GM10248 (cell line): ENCODE measurements around the gene ERAL1.
A peak's percentile ranks its signal among the peaks of the same experiment; 100 is the strongest.
"Not testable (repeated sequence)": the region's sequence is repeated elsewhere in the genome, so short reads cannot be mapped to it uniquely, and the experiment has no call there.

Experiments used
- CTCF ChIA-PET: fragments of 300-600 bp; sonication (Branson Sonifier 250); formaldehyde crosslinking; extraction: SDS; loops from one replicate; lab custom pipeline; 2021; ENCODE audit warnings: antibody characterized with exemption; lab: Yijun Ruan, JAX
- POLR2A ChIA-PET: fragments of 350-650 bp; sonication (Branson Sonifier 250); formaldehyde crosslinking; extraction: SDS; loops from one replicate; lab custom pipeline; 2020; ENCODE audit warnings: antibody characterized with exemption; lab: Yijun Ruan, JAX
- DNase-seq: peaks from one replicate; pipeline ENCODE4 v3.0.0; 2012; ENCODE audit errors: extremely low spot score
- TF ChIP-seq, protein P1 (sequence below): IDR thresholded peaks from 2 replicates; pipeline ENCODE4 v1.5.1; 2012; ENCODE audit warnings: mild to moderate bottlenecking, low read depth; ENCODE audit errors: extremely low read depth, missing control alignments, control extremely low read depth

The ERAL1 gene

DNA sequence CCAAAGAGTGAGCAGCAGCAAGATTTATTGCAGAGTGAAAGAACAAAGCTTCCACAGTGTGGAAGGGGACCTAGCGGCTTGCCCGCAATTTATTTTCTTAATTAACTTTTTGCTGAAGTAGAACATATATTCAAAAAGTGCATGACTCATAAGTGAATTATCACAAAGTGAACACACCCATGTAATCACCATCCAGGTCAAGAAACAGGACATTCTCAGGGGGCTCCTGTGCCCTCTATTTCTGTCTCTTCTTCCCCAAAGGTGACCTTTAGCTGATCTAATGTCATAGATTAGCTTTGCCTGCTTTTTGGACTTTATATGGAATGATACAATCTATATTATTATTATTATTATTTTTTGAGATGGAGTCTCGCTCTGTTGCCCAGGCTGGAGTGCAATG is 19.9 kb downstream of the ERAL1 start:
- DNase-seq = no peak
- ChIA-PET POLR2A (no interaction called here), CTCF (interaction anchor here (0.8 kb wide), 1 partner anchor 9 kb away, joined by 3 read pairs; no protein-coding TSS in a partner anchor)
- TF ChIP-seq, protein P1, sequence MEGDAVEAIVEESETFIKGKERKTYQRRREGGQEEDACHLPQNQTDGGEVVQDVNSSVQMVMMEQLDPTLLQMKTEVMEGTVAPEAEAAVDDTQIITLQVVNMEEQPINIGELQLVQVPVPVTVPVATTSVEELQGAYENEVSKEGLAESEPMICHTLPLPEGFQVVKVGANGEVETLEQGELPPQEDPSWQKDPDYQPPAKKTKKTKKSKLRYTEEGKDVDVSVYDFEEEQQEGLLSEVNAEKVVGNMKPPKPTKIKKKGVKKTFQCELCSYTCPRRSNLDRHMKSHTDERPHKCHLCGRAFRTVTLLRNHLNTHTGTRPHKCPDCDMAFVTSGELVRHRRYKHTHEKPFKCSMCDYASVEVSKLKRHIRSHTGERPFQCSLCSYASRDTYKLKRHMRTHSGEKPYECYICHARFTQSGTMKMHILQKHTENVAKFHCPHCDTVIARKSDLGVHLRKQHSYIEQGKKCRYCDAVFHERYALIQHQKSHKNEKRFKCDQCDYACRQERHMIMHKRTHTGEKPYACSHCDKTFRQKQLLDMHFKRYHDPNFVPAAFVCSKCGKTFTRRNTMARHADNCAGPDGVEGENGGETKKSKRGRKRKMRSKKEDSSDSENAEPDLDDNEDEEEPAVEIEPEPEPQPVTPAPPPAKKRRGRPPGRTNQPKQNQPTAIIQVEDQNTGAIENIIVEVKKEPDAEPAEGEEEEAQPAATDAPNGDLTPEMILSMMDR = no peak

DNA sequence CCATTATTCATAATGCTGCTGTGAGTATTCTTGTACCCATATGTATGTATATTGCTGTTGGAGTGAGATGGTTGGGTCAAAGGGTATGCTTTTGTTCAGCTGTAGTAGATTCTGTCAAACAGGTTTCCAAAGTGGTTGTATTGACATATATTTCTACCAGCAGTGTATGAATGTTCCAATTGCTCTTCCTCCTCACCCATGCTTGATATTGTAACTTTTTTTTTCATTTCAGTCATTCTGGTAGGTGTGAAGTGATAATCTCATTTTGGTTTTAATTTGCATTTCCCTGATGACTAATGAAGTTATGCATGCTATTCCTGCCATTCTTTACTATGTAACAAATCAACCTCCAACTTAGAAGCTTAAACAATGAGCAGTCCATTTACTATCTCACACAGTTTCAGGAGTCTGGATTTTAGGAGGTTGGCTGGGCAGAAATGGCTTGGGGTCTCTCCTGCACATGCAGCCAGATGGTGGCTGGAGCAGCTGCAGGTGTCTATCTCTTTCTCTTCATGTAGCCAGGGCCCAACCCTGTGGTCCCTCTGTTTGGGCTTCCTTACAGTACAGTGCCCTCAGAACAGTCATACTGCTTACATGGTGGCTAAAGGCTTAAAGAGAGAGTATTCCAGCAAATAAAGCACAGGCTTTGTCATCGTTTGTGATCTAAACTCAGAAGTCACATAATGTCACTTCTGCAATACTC is 21.2 kb downstream of the ERAL1 start:
- ChIA-PET CTCF (interaction anchor here (1.5 to 1.7 kb wide), 2 partner anchors 27 to 149 kb away, joined by 3 to 4 read pairs; partner anchors contain the start of genes DHRS13 and TLCD1), POLR2A (no interaction called here)
- DNase-seq = no peak
- TF ChIP-seq, protein P1 = no peak

DNA sequence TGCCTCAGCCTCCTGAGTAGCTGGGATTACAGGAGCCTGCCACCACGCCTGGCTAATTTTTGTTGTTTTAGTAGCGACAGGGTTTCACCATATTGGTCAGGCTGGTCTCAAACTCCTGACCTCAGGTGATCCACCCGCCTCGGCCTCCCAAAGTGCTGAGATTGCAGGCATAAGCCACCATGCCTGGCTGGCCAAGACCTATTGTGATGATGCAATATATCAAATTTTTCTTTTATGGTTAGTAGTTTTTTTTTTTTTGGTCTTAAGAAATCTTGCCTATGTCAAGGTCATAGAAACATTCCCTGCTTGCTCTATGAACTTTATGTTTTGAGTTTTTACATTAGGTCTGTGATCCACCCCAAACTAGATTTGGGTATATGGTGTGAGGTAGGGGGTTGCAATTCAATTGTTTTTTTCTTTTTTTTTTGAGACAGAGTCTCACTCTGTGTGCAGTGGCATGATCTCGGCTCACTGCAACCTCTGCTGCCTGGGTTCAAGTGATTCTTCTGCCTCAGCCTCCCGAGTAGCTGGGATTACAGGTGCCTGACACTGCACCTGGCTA is 22.4 kb downstream of the ERAL1 start:
- DNase-seq, POLR2A ChIA-PET: not testable (repeated sequence)
- CTCF ChIA-PET = interaction anchor here (1.5 to 2.8 kb wide), 3 partner anchors 14 to 151 kb away, joined by 3 to 9 read pairs (median 4); partner anchors contain the start of genes DHRS13 and TLCD1

DNA sequence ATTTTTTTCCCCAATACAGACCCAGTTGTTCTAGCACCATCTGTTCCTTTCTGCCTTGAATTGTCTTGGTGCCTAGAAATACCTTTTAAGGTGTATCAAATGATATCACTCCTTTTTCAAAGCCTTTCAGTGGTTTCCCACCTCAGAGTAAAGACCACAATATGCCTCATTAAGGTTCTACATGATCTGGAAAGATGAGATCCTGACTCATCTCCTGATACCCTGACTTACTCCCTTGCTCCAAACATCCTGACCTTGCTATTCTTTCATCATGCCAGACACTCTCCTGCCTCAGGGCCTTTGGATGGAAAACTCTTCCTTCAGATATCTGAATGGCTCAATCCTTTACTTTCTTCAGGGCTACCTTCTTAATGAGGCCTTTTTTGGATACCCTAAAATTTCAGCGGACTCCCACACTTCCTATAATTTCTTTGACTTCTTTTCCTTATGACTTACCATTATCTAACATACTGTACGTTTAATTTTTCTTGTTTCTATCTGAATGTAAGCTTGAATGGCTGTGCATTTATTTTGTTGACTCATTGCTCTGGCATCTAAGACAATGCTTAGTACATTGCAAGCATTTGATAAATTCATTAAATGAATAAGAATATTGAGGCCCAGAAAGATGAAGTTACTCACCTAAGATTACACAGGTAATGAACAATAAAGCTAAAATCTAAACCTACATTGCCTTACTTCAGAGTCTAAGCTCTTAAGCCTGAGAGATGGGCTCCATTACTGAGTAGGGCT is 23.5 kb downstream of the ERAL1 start:
- ChIA-PET CTCF (interaction anchor here (0.7 to 2.8 kb wide), 10 partner anchors 9 to 151 kb away, joined by 3 to 15 read pairs (median 4); no protein-coding TSS in a partner anchor), POLR2A (interaction anchor here (0.6 kb wide), 1 partner anchor 152 kb away, joined by 10 read pairs; no protein-coding TSS in a partner anchor)
- TF ChIP-seq, protein P1 = no peak
- DNase-seq = no peak

DNA sequence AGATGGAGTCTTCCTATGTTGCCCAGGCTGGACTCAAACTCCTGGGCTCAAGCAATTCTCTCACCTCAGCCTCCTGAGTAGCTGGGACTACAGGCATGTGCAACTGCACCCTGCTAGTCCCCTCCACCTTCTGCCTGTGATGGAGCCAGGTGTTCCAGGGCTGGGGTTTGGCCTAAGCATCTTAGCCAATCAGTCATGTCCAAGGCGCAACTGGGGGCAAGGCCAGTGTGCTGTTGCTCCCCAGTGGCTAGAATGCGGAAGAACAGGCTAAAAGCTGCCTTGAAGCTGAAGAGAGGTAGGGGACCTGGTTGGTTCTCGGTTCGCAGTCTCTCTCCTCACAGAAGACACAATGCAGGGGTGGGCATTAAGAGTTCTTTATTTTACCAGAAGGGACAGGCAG is 24.2 kb downstream of the ERAL1 start:
- CTCF ChIA-PET = interaction anchor here (0.7 to 2.8 kb wide), 11 partner anchors 9 to 152 kb away, joined by 3 to 15 read pairs (median 4); no protein-coding TSS in a partner anchor
- POLR2A ChIA-PET = interaction anchor here (0.6 kb wide), 1 partner anchor 152 kb away, joined by 10 read pairs; no protein-coding TSS in a partner anchor

DNA sequence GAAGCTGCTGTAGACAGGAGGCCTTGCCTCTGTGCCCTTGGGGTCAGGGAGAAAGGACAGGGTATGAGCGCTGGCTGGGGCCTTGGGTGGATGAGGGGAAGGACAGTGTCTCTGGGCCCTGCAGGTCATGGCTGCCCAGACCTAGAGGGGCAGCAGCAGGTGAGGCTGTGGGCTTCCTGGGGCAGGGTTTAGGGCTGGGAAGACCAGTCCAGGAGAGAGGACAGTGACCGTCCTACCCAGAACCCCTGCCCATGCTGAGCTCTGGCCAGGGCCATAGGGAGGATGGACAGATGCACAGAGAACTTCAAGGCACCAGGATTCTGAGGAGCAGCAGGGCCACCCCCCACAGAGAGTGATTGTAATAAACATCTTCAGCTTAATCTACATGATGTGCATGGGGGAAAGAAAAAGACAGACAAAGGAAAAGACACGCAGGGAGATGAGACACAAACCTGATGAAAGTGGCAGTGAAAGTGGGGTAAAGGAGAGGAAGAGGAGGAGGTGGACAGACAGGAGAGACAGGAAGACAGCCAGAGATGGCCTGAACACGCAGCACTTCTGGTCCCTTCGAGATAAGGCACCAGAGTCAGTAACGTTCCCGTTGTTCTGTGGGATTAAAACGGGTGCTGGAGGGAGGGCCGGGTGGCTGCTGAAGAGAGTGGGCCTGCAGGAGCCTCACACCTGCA is 25.2 kb downstream of the ERAL1 start:
- no peak for DNase-seq
- POLR2A ChIA-PET = no interaction called here
- CTCF ChIA-PET = interaction anchor here (1.2 to 2.8 kb wide), 5 partner anchors 8 to 153 kb away, joined by 4 to 15 read pairs (median 9); no protein-coding TSS in a partner anchor
- TF ChIP-seq, protein P1 = no peak

More for the DNA sequence above, 24.2 kb downstream of the ERAL1 start:
- TF ChIP-seq, protein P1 = peak; percentile 56
- peak; percentile 70 for DNase-seq
